Sciatic nerve (tissue), 2 donors: ENCODE measurements around the gene PARM1. TPM values are rescaled to one million over a fixed set of nuclear protein-coding genes. Genes with fewer than 3 reads are reported as not detected.

Experiments used
- ATAC-seq: fragments of 200-7000 bp; cut with Tn5 transposase; one replicate; pipeline ENCODE4 v1.9.1; 2020; ENCODE audit warnings: mild to moderate bottlenecking, moderate library complexity
- DNase-seq: peaks from one replicate; pipeline ENCODE4 v3.0.0-alpha.2; 2020; ENCODE audit warnings: low spot score
- intact Hi-C: fragments of 100-400 bp; cut with DNase I; formaldehyde crosslinking; loops from one replicate; pipeline ENCODE4 v1.14.2; 2022
- total RNA-seq: library from RNA; stranded (reverse); fragmentation: NEBNext Ultra II Directional; extraction: Animal tissue kit (Norgen Biotek cat#: 25700); gene quantifications from one replicate; pipeline ENCODE4 v1.2.1, GENCODE V29; 2021
- donor health status: DM: no; HTN: no; CAD: no.
- donor health status: DM: no; HTN: no; CAD: no.

PARM1 gene
- total RNA-seq, 1 donor from 2014 or later: 9.1 TPM

- intact Hi-C loops: no loop called here
- ATAC-seq (no peak), DNase-seq (no peak)
These were observed 2.0 kb downstream of the PARM1 start for GRCh38 chr4:74934888-74935287.

GRCh38 chr4:74941123-74941522 is 8.2 kb downstream of the PARM1 start:
- no peak for DNase-seq
- intact Hi-C loops: no loop called here
- ATAC-seq: no peak

- ATAC-seq: no peak
- no peak for DNase-seq
- intact Hi-C loops: no loop called here
These were observed 9.5 kb downstream of the PARM1 start for GRCh38 chr4:74942251-74942917.

- intact Hi-C loops: no loop called here
- DNase-seq (no peak), ATAC-seq (no peak)
These were observed 10.0 kb downstream of the PARM1 start for GRCh38 chr4:74942918-74943253.

- DNase-seq (no peak), ATAC-seq (no peak)
- intact Hi-C loops: no loop called here
These were observed 11.5 kb downstream of the PARM1 start for GRCh38 chr4:74944354-74944793.

- intact Hi-C loops: no loop called here
- no peak for ATAC-seq
- no peak for DNase-seq
These were observed 13.3 kb downstream of the PARM1 start for GRCh38 chr4:74946196-74946595.

- intact Hi-C loops: no loop called here
- DNase-seq (no peak), ATAC-seq (no peak)
These were observed 14.9 kb downstream of the PARM1 start for GRCh38 chr4:74947798-74948197.

- no peak for DNase-seq
- intact Hi-C loops: no loop called here
- ATAC-seq: no peak
These were observed 15.3 kb downstream of the PARM1 start for GRCh38 chr4:74948236-74948635.

- intact Hi-C loops: no loop called here
- DNase-seq (no peak), ATAC-seq (no peak)
These were observed 17.3 kb downstream of the PARM1 start for GRCh38 chr4:74950200-74950599.

GRCh38 chr4:74950882-74951281 is 18.0 kb downstream of the PARM1 start:
- no peak for ATAC-seq
- intact Hi-C loops: no loop called here

GRCh38 chr4:74953647-74954046 is 20.7 kb downstream of the PARM1 start:
- ATAC-seq (no peak), DNase-seq (no peak)
- intact Hi-C loops: no loop called here

More at GRCh38 chr4:74950882-74951281, 18.0 kb downstream of the PARM1 start:
- DNase-seq: no peak

GRCh38 chr4:74958881-74959280 is 26.0 kb downstream of the PARM1 start:
- no peak for ATAC-seq
- no peak for DNase-seq
- intact Hi-C loops: no loop called here

GRCh38 chr4:74961230-74961629 is 28.3 kb downstream of the PARM1 start:
- ATAC-seq (no peak), DNase-seq (no peak)
- intact Hi-C loops: no loop called here

- ATAC-seq: no peak
- DNase-seq: no peak
- intact Hi-C loops: no loop called here
These were observed 29.7 kb downstream of the PARM1 start for GRCh38 chr4:74962584-74962983.

GRCh38 chr4:74964311-74964710 is 31.4 kb downstream of the PARM1 start:
- ATAC-seq (no peak), DNase-seq (no peak)

GRCh38 chr4:74967324-74967723 is 34.4 kb downstream of the PARM1 start:
- DNase-seq: no peak
- intact Hi-C loops: no loop called here
- ATAC-seq: peak; percentile 28

More at GRCh38 chr4:74964311-74964710, 31.4 kb downstream of the PARM1 start:
- intact Hi-C loops: no loop called here

- DNase-seq (no peak), ATAC-seq (no peak)
These were observed 35.7 kb downstream of the PARM1 start for GRCh38 chr4:74968456-74969164.

GRCh38 chr4:74969507-74970474 is 36.9 kb downstream of the PARM1 start:
- DNase-seq: no peak
- ATAC-seq: peak; percentile 46
- intact Hi-C loops: no loop called here

More at GRCh38 chr4:74968456-74969164, 35.7 kb downstream of the PARM1 start:
- intact Hi-C loops: no loop called here

- intact Hi-C loops: no loop called here
- ATAC-seq (no peak), DNase-seq (no peak)
These were observed 37.7 kb downstream of the PARM1 start for GRCh38 chr4:74970577-74970976.

GRCh38 chr4:74971862-74972261 is 38.9 kb downstream of the PARM1 start:
- ATAC-seq (no peak), DNase-seq (no peak)
- intact Hi-C loops: no loop called here
